HepG2 (cell line): ENCODE results near the gene MX2. TPM values are rescaled to one million over a fixed set of nuclear protein-coding genes. Genes with fewer than 3 reads are reported as not detected.

ENCODE experiments used
- SNAI1 ChIP-seq: sonication (generic); formaldehyde crosslinking; IDR thresholded peaks from 2 replicates; pipeline ENCODE4 v1.5.0; 2020; ENCODE audit warnings: mild to moderate bottlenecking, missing genetic modification reagents, borderline replicate concordance
- THAP7 ChIP-seq: sonication (generic); formaldehyde crosslinking; IDR thresholded peaks from 2 replicates; pipeline ENCODE4 v1.8.1; 2023; ENCODE audit warnings: mild to moderate bottlenecking, missing genetic modification reagents
- ZHX2 ChIP-seq, 2 experiments: sonication (generic) in 1 of 2; formaldehyde crosslinking in 1 of 2; IDR thresholded peaks; 2 replicates each; pipeline versions ENCODE4 v1.6.1 to v1.9.0; 2014 to 2022; ENCODE audit warnings: antibody characterized with exemption in 1 of 2, borderline replicate concordance in 1 of 2, inconsistent platforms in 1 of 2, low read depth in 1 of 2, missing genetic modification reagents in 1 of 2
- ZNF260 ChIP-seq: sonication (generic); formaldehyde crosslinking; IDR thresholded peaks from 2 replicates; pipeline ENCODE4 v1.4.0; 2020; ENCODE audit warnings: missing genetic modification reagents, low read depth, mild to moderate bottlenecking, borderline replicate concordance
- ZNF510 ChIP-seq: sonication (generic); formaldehyde crosslinking; IDR thresholded peaks from 2 replicates; pipeline ENCODE4 v1.4.0; 2020; ENCODE audit warnings: low read depth, mild to moderate bottlenecking, missing genetic modification reagents
- ZNF607 ChIP-seq: sonication (generic); formaldehyde crosslinking; IDR thresholded peaks from 2 replicates; pipeline ENCODE4 v1.5.1; 2020; ENCODE audit warnings: missing genetic modification reagents, mild to moderate bottlenecking, borderline replicate concordance
- ZNF879 ChIP-seq: sonication (generic); formaldehyde crosslinking; IDR thresholded peaks from 2 replicates; pipeline ENCODE4 v1.8.1; 2023; ENCODE audit warnings: missing genetic modification reagents
- polyA plus RNA-seq, 8 experiments: library from polyadenylated mRNA; depleted of rRNA in 3 of 8; stranded (reverse) in 7 of 8; unstranded in 1 of 8; fragments of >200 nt; fragmentation: Illumina TruSeq in 4 of 8; extraction: Trizol in 4 of 8; gene quantifications; 2 replicates each; pipeline versions ENCODE4 v1.2.1 to v1.2.3, GENCODE V29; 2011 to 2016; ENCODE audit warnings: low read depth in 4 of 8, missing spikeins in 1 of 8, mixed read lengths in 1 of 8; ENCODE audit not compliant: insufficient read depth in 1 of 8
- total RNA-seq, 5 experiments: library from RNA; depleted of rRNA; stranded (reverse); fragments of >200 nt; fragmentation: Illumina TruSeq; extraction: Trizol; gene quantifications; 2 replicates each; pipeline ENCODE4 v1.2.3, GENCODE V29; 2016; ENCODE audit warnings: low read depth in 1 of 5

The MX2 gene
- total and polyA plus RNA-seq, 2 of the 13 experiments (the other 11 are each of a cell fraction or from before 2014, with no cell fraction given) = 24.0 to 35.7 TPM

GRCh38 chr21:41373253-41373652, 11.4 kb downstream of the MX2 start (continued):
- TF ChIP-seq ZNF879 (CRISPR knock-in tag) = no peak
- no peak for TF ChIP-seq ZNF260 (CRISPR knock-in tag)
- no peak for TF ChIP-seq THAP7
- TF ChIP-seq ZNF607 (CRISPR knock-in tag) = no peak
- TF ChIP-seq ZHX2 (IDR thresholded peaks at IDR 0.05; ENCODE audit: low read depth) = no peak
- TF ChIP-seq ZHX2 (CRISPR knock-in tag; IDR thresholded peaks at IDR 0.05; ENCODE audit: borderline replicate concordance) = no peak
- TF ChIP-seq ZNF510 (CRISPR knock-in tag) = no peak
- no peak for TF ChIP-seq SNAI1 (CRISPR knock-in tag)
